Activated CD8-positive, alpha-beta memory T cell treated with anti-CD3 and anti-CD28 coated beads, Interleukin-2, amount 50 U/mL, for 24 hours (primary cell): ENCODE results near the gene SEM1.
"Not testable (repeated sequence)": the region's sequence is repeated elsewhere in the genome, so short reads cannot be mapped to it uniquely, and the experiment has no call there.

Source experiments
- DNase-seq: peaks from one replicate; pipeline ENCODE4 v3.0.0-alpha.2; 2020; ENCODE audit errors: extremely low read depth

SEM1 gene

DNA sequence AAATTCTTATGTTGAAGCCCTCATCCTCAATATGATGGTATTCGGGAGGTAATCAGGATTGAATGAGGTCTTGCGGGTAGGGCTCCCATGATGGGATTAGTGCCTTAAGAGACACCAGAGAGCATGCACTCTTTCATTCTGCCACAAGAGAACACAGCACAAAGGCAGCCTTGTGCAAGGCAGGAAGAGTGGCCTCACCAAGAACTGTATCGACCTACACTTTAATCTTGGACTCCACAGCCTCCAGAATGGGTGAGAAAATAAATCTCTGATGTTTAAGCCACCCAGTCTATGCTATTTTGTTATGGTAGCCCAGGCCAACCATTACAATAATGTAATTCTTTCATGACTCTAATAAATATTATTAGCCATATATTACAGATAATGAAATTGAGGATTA lies 8.4 kb downstream of the SEM1 start:
- no peak for DNase-seq

- DNase-seq: no peak
These were observed 9.1 kb downstream of the SEM1 start for GRCh38 chr7:96700516-96700915.

DNA sequence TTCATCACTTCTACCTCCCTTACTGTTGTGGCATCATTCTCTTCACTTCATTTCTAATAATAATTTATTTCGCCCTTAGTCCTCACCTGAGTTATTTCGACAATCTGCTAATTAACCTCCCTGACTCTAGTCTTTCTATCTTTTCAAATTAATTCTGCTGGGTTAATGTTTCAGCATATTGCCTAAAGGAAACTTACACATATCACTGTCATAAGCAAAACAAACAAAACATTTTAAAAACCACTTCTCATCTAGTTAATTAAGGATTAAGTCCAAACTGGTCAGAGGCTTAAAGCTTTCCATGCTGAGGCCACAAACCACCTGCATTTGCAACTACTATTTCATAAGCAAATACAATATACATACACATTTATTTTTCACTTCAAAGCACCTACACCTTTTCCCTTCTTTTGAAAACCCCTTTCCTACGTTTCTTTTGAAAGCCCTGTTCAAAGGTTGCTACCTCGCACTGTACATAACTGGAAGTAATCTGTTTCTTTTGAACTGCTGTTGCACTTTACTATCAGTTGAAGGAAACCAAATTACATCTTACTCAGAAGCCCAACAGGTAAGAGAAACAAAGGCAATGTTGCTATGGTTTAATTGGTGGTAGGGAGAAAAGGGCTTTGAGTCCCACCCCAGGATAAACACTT lies 10.3 kb downstream of the SEM1 start:
- DNase-seq: no peak

DNA sequence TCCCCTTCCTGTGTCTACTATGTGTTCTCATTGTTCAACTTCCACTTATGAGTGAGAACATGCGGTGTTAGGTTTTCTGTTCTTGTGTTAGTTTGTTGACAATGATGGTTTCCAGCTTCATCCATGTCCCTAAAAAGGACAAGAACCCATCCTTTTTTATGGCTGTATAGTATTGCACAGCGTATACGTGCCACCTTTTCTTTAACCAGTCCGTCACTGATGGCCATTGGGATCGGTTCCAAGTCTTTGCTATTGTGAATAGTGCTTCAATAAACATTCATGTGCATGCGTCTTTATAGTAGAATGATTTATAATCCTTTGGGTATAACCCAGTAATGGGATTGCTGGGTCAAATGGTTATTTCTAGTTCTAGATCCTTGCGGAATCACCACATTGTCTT lies 11.2 kb downstream of the SEM1 start:
- DNase-seq: not testable (repeated sequence)

DNA sequence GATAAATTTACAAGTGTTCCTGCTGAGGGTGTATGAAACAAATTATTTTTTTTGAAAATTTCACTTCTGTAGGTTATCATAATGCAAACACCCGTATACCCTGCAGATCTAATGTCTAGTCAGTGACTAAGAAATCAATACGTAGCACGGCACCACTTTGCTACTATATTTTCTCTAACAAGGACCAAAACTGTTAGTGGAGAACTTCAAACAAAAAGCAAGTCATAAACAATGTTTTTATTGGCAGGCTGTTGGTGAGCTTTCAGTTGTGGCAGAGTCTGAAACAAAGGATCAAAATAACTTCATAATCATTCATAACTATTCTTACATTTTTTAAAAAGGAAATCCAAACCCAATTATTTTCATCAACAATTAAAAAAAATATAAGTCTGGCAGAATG lies 11.8 kb downstream of the SEM1 start:
- DNase-seq: no peak

DNA sequence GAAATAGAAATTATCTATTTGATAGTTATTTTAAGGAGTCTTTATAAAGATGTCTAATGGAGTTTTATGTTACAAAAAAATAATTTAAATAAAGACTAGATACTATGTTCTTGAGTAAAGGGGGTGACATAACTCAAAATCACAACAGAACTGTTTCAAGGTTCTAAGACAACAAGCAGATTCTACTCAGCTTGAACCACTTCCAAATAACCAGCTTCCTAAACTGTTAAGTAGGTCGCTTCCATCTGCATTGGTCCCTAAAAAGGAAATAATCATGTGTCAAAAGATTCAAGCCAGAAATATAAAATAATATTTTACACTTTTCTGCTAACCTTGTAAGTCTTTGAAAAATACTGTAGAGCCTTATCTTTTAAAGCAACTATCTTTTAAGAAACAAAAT lies 14.1 kb downstream of the SEM1 start:
- no peak for DNase-seq

- DNase-seq: no peak
These were observed 15.6 kb downstream of the SEM1 start for GRCh38 chr7:96694082-96694481.

- DNase-seq: no peak
These were observed 17.9 kb downstream of the SEM1 start for GRCh38 chr7:96691702-96692101.

- DNase-seq: no peak
These were observed 20.2 kb downstream of the SEM1 start for GRCh38 chr7:96689414-96689813.

- no peak for DNase-seq
These were observed 23.3 kb downstream of the SEM1 start for GRCh38 chr7:96686305-96686704.

- no peak for DNase-seq
These were observed 23.9 kb downstream of the SEM1 start for GRCh38 chr7:96685755-96686154.

GRCh38 chr7:96685353-96685752 lies 24.3 kb downstream of the SEM1 start:
- no peak for DNase-seq

DNA sequence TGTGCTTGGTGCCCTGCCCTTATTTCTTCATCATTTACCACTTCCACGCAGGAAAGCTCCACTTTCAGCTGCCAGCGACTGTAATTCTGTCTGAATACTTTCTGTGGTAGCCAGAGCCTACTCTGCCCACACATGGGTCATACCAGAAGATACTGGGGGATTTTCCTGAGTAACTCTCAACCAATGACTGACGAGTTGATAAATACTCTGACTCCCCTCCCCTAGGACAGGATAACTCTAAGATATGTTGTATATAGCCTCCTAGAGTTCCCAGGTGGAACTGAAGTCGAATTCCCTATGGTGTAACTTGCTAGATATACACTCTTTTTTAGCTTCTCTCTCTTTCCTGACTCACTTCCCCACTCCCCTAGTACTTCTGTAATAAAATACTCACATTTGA lies 29.8 kb downstream of the SEM1 start:
- no peak for DNase-seq

DNA sequence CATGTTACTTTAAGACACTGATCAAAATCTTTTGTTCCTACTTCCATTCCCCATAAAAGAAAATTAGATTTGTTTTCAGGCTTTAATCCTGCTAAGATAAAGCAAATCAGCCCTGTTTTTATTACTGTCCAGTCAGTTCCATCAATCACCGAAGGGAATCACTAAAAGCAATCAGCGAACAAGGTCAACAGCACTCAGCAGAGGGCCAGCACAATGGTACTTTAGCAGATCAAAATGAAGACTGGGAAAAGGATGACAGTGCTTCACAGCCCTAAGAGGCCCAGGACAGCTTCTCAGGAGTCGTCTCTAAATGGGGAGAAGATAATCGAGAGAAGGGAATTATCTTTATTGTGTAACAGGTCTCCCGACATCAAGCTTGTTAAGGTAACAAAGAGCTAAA lies 32.7 kb downstream of the SEM1 start:
- DNase-seq: no peak

DNA sequence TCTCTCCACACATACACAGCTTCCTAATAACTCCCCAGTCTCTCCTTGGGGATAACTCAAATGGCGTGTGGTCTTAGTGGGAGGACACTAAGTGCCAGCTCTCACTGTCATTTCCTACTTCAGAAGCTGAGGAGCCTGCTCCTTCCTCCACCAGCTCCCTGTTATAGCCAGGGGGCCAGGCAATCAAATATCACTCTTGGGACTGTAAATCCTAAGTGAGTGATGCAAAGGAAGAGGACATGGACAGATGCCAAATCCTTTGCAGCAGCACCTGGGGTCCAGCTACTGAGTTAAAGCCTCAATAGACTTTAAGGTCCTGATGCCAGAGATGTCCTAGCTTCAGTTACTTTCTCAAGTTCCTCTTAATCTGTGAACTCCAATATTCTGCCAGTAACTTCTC lies 34.1 kb downstream of the SEM1 start:
- no peak for DNase-seq

DNA sequence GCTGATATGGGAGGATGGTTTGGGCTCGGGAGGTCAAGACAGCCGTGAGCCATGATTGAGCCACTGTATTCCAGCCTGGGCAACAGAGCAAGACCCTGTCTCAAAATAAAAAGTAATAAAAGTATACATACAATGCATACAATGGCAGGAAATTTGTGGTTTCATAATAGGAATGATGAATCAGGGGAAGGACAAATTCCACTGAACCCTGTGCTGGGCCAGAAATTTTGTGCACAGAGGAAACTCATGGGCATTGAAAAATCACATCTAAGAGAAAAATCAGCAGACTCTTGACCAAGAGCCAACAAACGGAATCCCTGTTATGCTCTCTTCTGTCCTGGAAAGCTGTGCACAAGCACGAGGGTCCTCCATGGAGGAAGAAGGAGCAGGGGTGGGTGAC lies 35.1 kb downstream of the SEM1 start:
- DNase-seq: no peak

DNA sequence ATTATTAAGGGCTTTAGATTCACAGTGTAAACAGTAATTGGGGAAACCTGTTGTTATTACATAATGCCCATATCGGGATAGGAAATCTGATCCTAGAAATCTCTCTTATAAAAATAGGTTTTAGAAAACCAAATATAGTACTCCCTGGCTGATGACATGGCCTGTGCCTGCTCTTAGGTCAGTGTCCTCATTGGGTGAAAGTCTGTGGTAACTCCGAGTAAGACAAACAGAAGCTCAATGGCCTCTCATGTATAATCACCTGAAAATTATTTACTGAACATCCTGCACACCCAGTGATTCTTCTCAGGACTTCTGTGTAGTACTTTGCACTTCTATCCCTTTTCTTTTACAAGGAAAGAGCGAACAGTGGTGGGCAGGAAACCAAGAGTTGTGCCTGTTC lies 37.8 kb downstream of the SEM1 start:
- DNase-seq: no peak

DNA sequence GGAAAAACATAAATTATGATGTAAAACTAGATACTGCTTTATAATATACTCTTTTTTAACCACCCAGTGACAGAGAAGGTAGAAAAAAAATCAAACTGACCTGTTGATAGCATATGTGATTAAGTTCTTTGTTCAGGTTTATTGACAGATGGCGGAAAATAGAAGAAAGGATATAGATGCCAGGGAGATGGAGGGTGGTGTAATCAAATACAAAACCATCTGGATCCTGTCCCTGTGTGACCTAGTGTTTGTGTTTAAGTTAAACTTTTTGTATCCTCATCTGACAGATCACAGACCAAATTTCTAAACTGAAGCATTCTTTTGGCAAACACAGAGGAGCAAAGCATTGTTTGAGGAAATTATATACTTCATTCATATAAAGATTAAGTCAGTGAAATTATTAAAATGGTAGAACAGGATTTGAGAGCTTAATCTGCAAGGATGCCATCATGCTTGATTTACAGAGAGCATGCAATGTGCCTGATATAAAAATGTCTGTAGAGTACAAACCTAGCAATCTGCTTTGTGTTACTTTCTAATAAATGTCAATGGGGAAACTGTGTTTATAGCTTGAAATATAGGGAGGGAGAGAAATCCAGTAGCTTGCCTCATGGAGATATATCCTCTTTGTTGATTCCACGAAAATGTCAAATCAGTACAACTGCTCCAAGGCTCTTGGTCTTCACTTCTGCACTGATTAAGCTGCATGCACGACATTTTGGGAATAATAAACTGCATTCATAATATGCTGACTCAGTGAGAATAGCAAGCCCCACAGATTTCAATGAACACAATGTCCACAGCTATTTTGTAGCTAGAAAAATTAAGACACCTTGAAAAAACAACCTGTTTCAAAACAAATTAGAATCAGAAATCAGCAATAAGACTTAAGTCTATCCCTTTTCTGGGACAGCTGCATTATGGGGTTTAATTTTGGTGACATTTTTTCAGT lies 39.0 kb downstream of the SEM1 start:
- DNase-seq: no peak

GRCh38 chr7:96669812-96670211 lies 39.8 kb downstream of the SEM1 start:
- no peak for DNase-seq

- no peak for DNase-seq
These were observed 42.6 kb downstream of the SEM1 start for GRCh38 chr7:96667026-96667425.

- DNase-seq: no peak
These were observed 44.0 kb downstream of the SEM1 start for GRCh38 chr7:96665689-96666088.

DNA sequence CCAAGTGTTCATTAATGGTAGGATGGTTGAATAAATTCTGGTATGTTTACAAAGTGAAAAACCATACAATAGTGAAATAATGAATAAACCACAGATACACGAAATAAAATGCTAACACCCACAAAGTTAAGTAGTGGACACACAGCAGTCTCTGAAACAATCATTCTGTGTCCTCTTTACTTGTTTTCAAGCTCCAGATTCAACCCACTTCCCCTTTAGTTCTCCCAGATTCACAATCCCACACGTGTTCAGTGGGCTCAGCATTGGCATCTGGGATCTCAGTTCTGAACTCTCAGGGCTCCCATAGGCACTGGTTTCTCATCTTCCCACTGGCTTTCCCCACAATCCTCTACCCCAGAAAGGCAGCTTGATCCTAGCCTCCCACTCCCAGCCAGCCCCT lies 44.9 kb downstream of the SEM1 start:
- DNase-seq: no peak

DNA sequence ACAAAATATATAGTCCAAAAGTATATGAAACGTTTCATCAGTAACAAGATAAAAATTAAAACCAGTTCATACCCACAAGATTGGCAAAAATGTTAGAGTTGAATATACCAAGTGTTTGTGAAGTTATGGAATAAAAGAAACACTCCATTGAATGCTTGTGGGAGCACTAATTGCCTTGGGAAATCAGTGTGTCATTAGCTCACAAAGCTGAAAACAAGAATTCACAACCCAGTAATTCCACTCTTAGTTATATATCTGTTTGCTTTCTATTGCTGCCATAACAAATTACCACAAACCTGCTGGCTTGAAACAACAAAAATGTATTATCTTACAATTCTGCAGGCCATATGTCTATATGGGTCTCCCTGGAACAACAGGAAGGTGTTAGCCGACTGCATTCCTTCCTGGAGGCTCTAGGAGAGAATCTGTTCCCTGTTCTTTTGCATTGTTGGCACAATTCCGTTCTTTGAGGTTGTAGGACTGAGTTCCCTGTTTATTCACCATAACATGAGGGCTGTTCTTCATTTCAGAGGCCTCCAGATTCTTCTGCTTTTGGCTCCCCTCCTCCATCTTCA lies 45.7 kb downstream of the SEM1 start:
- DNase-seq: no peak
